ENCODE results near the gene DPYSL5. TPM values are rescaled to one million over a fixed set of nuclear protein-coding genes. Genes with fewer than 3 reads are reported as not detected.

Gene DPYSL5
- total RNA-seq, 1 donor from 2014 or later, result not detected

GRCh38 chr2:26957041-26957440 is 109.1 kb downstream of the DPYSL5 start:
- DNase-seq (ENCODE audit: extremely low read depth, low read depth, low spot score), result no peak

GRCh38 chr2:26957534-26957933 is 109.6 kb downstream of the DPYSL5 start:
- DNase-seq (ENCODE audit: extremely low read depth, low read depth, low spot score), result no peak

- DNase-seq (ENCODE audit: extremely low read depth, low read depth, low spot score), result no peak
Measured at GRCh38 chr2:26959331-26959730, 111.4 kb downstream of the DPYSL5 start.

GRCh38 chr2:26964446-26965130 is 116.7 kb downstream of the DPYSL5 start:
- no peak for DNase-seq (ENCODE audit: extremely low read depth, low read depth, low spot score)

GRCh38 chr2:26968001-26968400 is 120.1 kb downstream of the DPYSL5 start:
- DNase-seq (ENCODE audit: extremely low read depth, low read depth, low spot score), result no peak

GRCh38 chr2:26969077-26969844 is 121.3 kb downstream of the DPYSL5 start:
- DNase-seq (ENCODE audit: extremely low read depth, low read depth, low spot score), result no peak

- DNase-seq (ENCODE audit: extremely low read depth, low read depth, low spot score), result no peak
Measured at GRCh38 chr2:26970244-26970927, 122.5 kb downstream of the DPYSL5 start, which contains the start of gene MAPRE3. TSS of gene MAPRE3 (plus strand) at chr2:26970637. CDS start at chr2:27022219, 51,582 bp downstream.

- DNase-seq (ENCODE audit: extremely low read depth, low read depth, low spot score), result no peak
Measured at GRCh38 chr2:26970928-26971627, 123.1 kb downstream of the DPYSL5 start.

GRCh38 chr2:26971911-26972786 is 124.2 kb downstream of the DPYSL5 start:
- no peak for DNase-seq (ENCODE audit: extremely low read depth, low read depth, low spot score)

GRCh38 chr2:26974352-26974751 is 126.4 kb downstream of the DPYSL5 start:
- no peak for DNase-seq (ENCODE audit: extremely low read depth, low read depth, low spot score)

- no peak for DNase-seq (ENCODE audit: extremely low read depth, low read depth, low spot score)
Measured at GRCh38 chr2:26975102-26975501, 127.2 kb downstream of the DPYSL5 start.

GRCh38 chr2:26975656-26976055 is 127.7 kb downstream of the DPYSL5 start:
- no peak for DNase-seq (ENCODE audit: extremely low read depth, low read depth, low spot score)

- DNase-seq (ENCODE audit: extremely low read depth, low read depth, low spot score), result no peak
Measured at GRCh38 chr2:26976237-26976636, 128.3 kb downstream of the DPYSL5 start.

- DNase-seq (ENCODE audit: extremely low read depth, low read depth, low spot score), result no peak
Measured at GRCh38 chr2:26977012-26977411, 129.1 kb downstream of the DPYSL5 start.

- DNase-seq (ENCODE audit: extremely low read depth, low read depth, low spot score), result no peak
Measured at GRCh38 chr2:26978061-26978596, 130.2 kb downstream of the DPYSL5 start.

- no peak for DNase-seq (ENCODE audit: extremely low read depth, low read depth, low spot score)
Measured at GRCh38 chr2:26979741-26980140, 131.8 kb downstream of the DPYSL5 start.

GRCh38 chr2:26980971-26981370 is 133.0 kb downstream of the DPYSL5 start:
- no peak for DNase-seq (ENCODE audit: extremely low read depth, low read depth, low spot score)

- DNase-seq (ENCODE audit: extremely low read depth, low read depth, low spot score), result no peak
Measured at GRCh38 chr2:26982102-26982742, 134.3 kb downstream of the DPYSL5 start.

- DNase-seq (ENCODE audit: extremely low read depth, low read depth, low spot score), result no peak
Measured at GRCh38 chr2:26983746-26984145, 135.8 kb downstream of the DPYSL5 start.

All from glomerular endothelial cell (primary cell).